Activated CD4-positive, alpha-beta memory T cell treated with anti-CD3 and anti-CD28 coated beads for 36 hours (primary cell): ENCODE results near the gene BLMH. TPM values are rescaled to one million over a fixed set of nuclear protein-coding genes. Genes with fewer than 3 reads are reported as not detected.

Experiments used
- CTCF ChIA-PET: fragments of 350-600 bp; sonication (Branson Sonifier 250); formaldehyde crosslinking; loops from one replicate; lab custom pipeline; 2021; ENCODE audit warnings: antibody characterized with exemption, inconsistent platforms; lab: Charles Lee
- POLR2A ChIA-PET: fragments of 350-600 bp; sonication (Branson Sonifier 250); formaldehyde crosslinking; loops from one replicate; lab custom pipeline; 2021; ENCODE audit warnings: antibody characterized with exemption; lab: Charles Lee
- DNase-seq: peaks from one replicate; pipeline ENCODE4 v3.0.0-alpha.2; 2020
- H3K27ac Mint-ChIP-seq: one replicate; pipeline ENCODE4 v1.8.0; 2021; ENCODE audit warnings: mixed read lengths
- H3K27me3 Mint-ChIP-seq: one replicate; pipeline ENCODE4 v1.8.0; 2021; ENCODE audit warnings: mixed read lengths
- H3K36me3 Mint-ChIP-seq: one replicate; pipeline ENCODE4 v1.8.0; 2021; ENCODE audit warnings: mixed read lengths
- H3K4me1 Mint-ChIP-seq: one replicate; pipeline ENCODE4 v1.8.0; 2021; ENCODE audit warnings: low read depth, mixed read lengths
- H3K4me3 Mint-ChIP-seq: one replicate; pipeline ENCODE4 v1.8.0; 2021; ENCODE audit warnings: mild to moderate bottlenecking, mixed read lengths
- H3K9me3 Mint-ChIP-seq: one replicate; pipeline ENCODE4 v1.8.0; 2021; ENCODE audit warnings: mixed read lengths
- intact Hi-C: fragments of 100-400 bp; cut with micrococcal nuclease; formaldehyde crosslinking; loops from one replicate; pipeline ENCODE4 v1.15.1; 2023
- total RNA-seq, 2 experiments: library from RNA; stranded (reverse); gene quantifications; one replicate each; pipeline ENCODE4 v1.2.3, GENCODE V29; 2021

The BLMH gene
- total RNA-seq, 2 experiments from 2014 or later = 47.0 to 49.6 TPM

GRCh38 chr17:30225919-30226553 lies 65.7 kb downstream of the BLMH start:
- Mint-ChIP-seq H3K4me3 (no peak overlapping the region), H3K27me3 (peaks cover 9% of the 10 kb centered on the region), H3K36me3 (no peaks in the 10 kb centered on the region), H3K9me3 (no peaks in the 10 kb centered on the region), H3K27ac (no peak overlapping the region), H3K4me1 (no peaks in the 10 kb centered on the region)
- CTCF ChIA-PET = interaction anchor here (1.5 kb wide), 1 partner anchor 101 kb away, joined by 4 read pairs; no protein-coding TSS in a partner anchor
- POLR2A ChIA-PET = no interaction called here
- DNase-seq = no peak
- intact Hi-C loops = no loop called here

GRCh38 chr17:30225112-30225511 lies 66.6 kb downstream of the BLMH start:
- intact Hi-C loops = no loop called here
- Mint-ChIP-seq H3K9me3 (no peaks in the 10 kb centered on the region), H3K4me1 (no peaks in the 10 kb centered on the region), H3K36me3 (no peaks in the 10 kb centered on the region), H3K27me3 (peaks cover 5% of the 10 kb centered on the region), H3K27ac (no peak overlapping the region), H3K4me3 (no peak overlapping the region)
- POLR2A ChIA-PET = no interaction called here
- DNase-seq = no peak
- CTCF ChIA-PET = interaction anchor here (0.6 to 1.5 kb wide), 2 partner anchors 100 to 233 kb away, joined by 4 read pairs; no protein-coding TSS in a partner anchor

GRCh38 chr17:30224419-30224960 lies 67.3 kb downstream of the BLMH start:
- CTCF ChIA-PET = no interaction called here
- intact Hi-C loops = no loop called here
- no peaks in the 10 kb centered on the region for H3K4me1 Mint-ChIP-seq
- no peak overlapping the region for H3K27ac Mint-ChIP-seq
- no peaks in the 10 kb centered on the region for H3K9me3 Mint-ChIP-seq
- no peaks in the 10 kb centered on the region for H3K36me3 Mint-ChIP-seq
- no peak overlapping the region for H3K4me3 Mint-ChIP-seq
- DNase-seq = no peak
- peaks cover 4% of the 10 kb centered on the region for H3K27me3 Mint-ChIP-seq
- POLR2A ChIA-PET = no interaction called here

- no peak overlapping the region for H3K4me3 Mint-ChIP-seq
- CTCF ChIA-PET = interaction anchor here (0.6 to 1.9 kb wide), 3 partner anchors 98 to 315 kb away, joined by 3 to 4 read pairs (median 4); no protein-coding TSS in a partner anchor
- intact Hi-C loops = no loop called here
- H3K36me3 Mint-ChIP-seq = no peaks in the 10 kb centered on the region
- H3K4me1 Mint-ChIP-seq = no peaks in the 10 kb centered on the region
- POLR2A ChIA-PET = no interaction called here
- no peaks in the 10 kb centered on the region for H3K27me3 Mint-ChIP-seq
- no peak overlapping the region for H3K27ac Mint-ChIP-seq
- H3K9me3 Mint-ChIP-seq = no peaks in the 10 kb centered on the region
- DNase-seq = no peak
Observed at GRCh38 chr17:30222721-30223175, 69.0 kb downstream of the BLMH start.

- Mint-ChIP-seq H3K9me3 (no peaks in the 10 kb centered on the region), H3K4me1 (no peaks in the 10 kb centered on the region), H3K27me3 (no peaks in the 10 kb centered on the region), H3K27ac (no peak overlapping the region), H3K4me3 (no peak overlapping the region), H3K36me3 (no peaks in the 10 kb centered on the region)
- ChIA-PET CTCF (interaction anchor here (1.3 to 1.9 kb wide), 2 partner anchors 97 to 114 kb away, joined by 3 to 4 read pairs; no protein-coding TSS in a partner anchor), POLR2A (no interaction called here)
- intact Hi-C loops = no loop called here
- no peak for DNase-seq
Observed at GRCh38 chr17:30222251-30222650, 69.5 kb downstream of the BLMH start.

GRCh38 chr17:30221346-30221745 lies 70.4 kb downstream of the BLMH start:
- intact Hi-C loops = no loop called here
- Mint-ChIP-seq H3K27ac (no peak overlapping the region), H3K9me3 (no peaks in the 10 kb centered on the region), H3K36me3 (no peaks in the 10 kb centered on the region), H3K27me3 (no peaks in the 10 kb centered on the region), H3K4me1 (no peaks in the 10 kb centered on the region), H3K4me3 (no peak overlapping the region)
- DNase-seq = no peak
- ChIA-PET POLR2A (no interaction called here), CTCF (interaction anchor here (1.3 kb wide), 1 partner anchor 115 kb away, joined by 3 read pairs; no protein-coding TSS in a partner anchor)

- ChIA-PET CTCF (no interaction called here), POLR2A (no interaction called here)
- Mint-ChIP-seq H3K27me3 (no peaks in the 10 kb centered on the region), H3K4me3 (no peak overlapping the region), H3K36me3 (no peaks in the 10 kb centered on the region), H3K27ac (no peak overlapping the region), H3K4me1 (no peaks in the 10 kb centered on the region), H3K9me3 (no peaks in the 10 kb centered on the region)
- DNase-seq = no peak
- intact Hi-C loops = no loop called here
Observed at GRCh38 chr17:30220414-30220813, 71.3 kb downstream of the BLMH start.

- H3K4me3 Mint-ChIP-seq = no peak overlapping the region
- H3K9me3 Mint-ChIP-seq = no peaks in the 10 kb centered on the region
- no peaks in the 10 kb centered on the region for H3K27me3 Mint-ChIP-seq
- H3K27ac Mint-ChIP-seq = no peak overlapping the region
- H3K36me3 Mint-ChIP-seq = no peaks in the 10 kb centered on the region
- intact Hi-C loops = no loop called here
- H3K4me1 Mint-ChIP-seq = no peaks in the 10 kb centered on the region
- CTCF ChIA-PET = no interaction called here
- POLR2A ChIA-PET = no interaction called here
- no peak for DNase-seq
Observed at GRCh38 chr17:30219833-30220232, 71.9 kb downstream of the BLMH start.

GRCh38 chr17:30219315-30219714 lies 72.4 kb downstream of the BLMH start:
- H3K4me3 Mint-ChIP-seq = no peak overlapping the region
- H3K9me3 Mint-ChIP-seq = no peaks in the 10 kb centered on the region
- CTCF ChIA-PET = no interaction called here
- H3K4me1 Mint-ChIP-seq = no peaks in the 10 kb centered on the region
- H3K36me3 Mint-ChIP-seq = no peaks in the 10 kb centered on the region
- no peak overlapping the region for H3K27ac Mint-ChIP-seq
- intact Hi-C loops = no loop called here
- POLR2A ChIA-PET = no interaction called here
- DNase-seq = no peak
- no peaks in the 10 kb centered on the region for H3K27me3 Mint-ChIP-seq

GRCh38 chr17:30218799-30219198 lies 72.9 kb downstream of the BLMH start:
- H3K27ac Mint-ChIP-seq = no peak overlapping the region
- DNase-seq = no peak
- intact Hi-C loops = no loop called here
- H3K4me3 Mint-ChIP-seq = no peak overlapping the region
- ChIA-PET POLR2A (no interaction called here), CTCF (no interaction called here)
- no peaks in the 10 kb centered on the region for H3K9me3 Mint-ChIP-seq
- no peaks in the 10 kb centered on the region for H3K4me1 Mint-ChIP-seq
- H3K27me3 Mint-ChIP-seq = no peaks in the 10 kb centered on the region
- no peaks in the 10 kb centered on the region for H3K36me3 Mint-ChIP-seq

GRCh38 chr17:30217746-30218245 lies 73.9 kb downstream of the BLMH start:
- POLR2A ChIA-PET = no interaction called here
- no peak for DNase-seq
- no peaks in the 10 kb centered on the region for H3K4me1 Mint-ChIP-seq
- intact Hi-C loops = no loop called here
- H3K9me3 Mint-ChIP-seq = no peaks in the 10 kb centered on the region
- H3K36me3 Mint-ChIP-seq = no peaks in the 10 kb centered on the region
- CTCF ChIA-PET = no interaction called here
- H3K27me3 Mint-ChIP-seq = no peaks in the 10 kb centered on the region
- H3K27ac Mint-ChIP-seq = no peak overlapping the region
- H3K4me3 Mint-ChIP-seq = no peak overlapping the region

GRCh38 chr17:30217054-30217453 lies 74.7 kb downstream of the BLMH start:
- intact Hi-C loops = no loop called here
- ChIA-PET CTCF (no interaction called here), POLR2A (no interaction called here)
- no peak for DNase-seq
- H3K27ac Mint-ChIP-seq = no peak overlapping the region
- H3K4me1 Mint-ChIP-seq = no peaks in the 10 kb centered on the region
- no peaks in the 10 kb centered on the region for H3K36me3 Mint-ChIP-seq
- no peaks in the 10 kb centered on the region for H3K9me3 Mint-ChIP-seq
- H3K4me3 Mint-ChIP-seq = no peak overlapping the region
- no peaks in the 10 kb centered on the region for H3K27me3 Mint-ChIP-seq

- intact Hi-C loops = no loop called here
- Mint-ChIP-seq H3K27me3 (peaks cover 7% of the 10 kb centered on the region), H3K4me1 (no peaks in the 10 kb centered on the region), H3K27ac (no peak overlapping the region), H3K4me3 (no peak overlapping the region), H3K36me3 (no peaks in the 10 kb centered on the region), H3K9me3 (no peaks in the 10 kb centered on the region)
- ChIA-PET CTCF (no interaction called here), POLR2A (no interaction called here)
- no peak for DNase-seq
Observed at GRCh38 chr17:30212750-30213149, 79.0 kb downstream of the BLMH start.
